Ishikawa (cell line): Measurements from ENCODE around the gene MACROD2.

Experiments used
- CEBPB ChIP-seq: IDR thresholded peaks from 2 replicates; pipeline ENCODE4 v1.6.1; 2012
- CREB1 ChIP-seq: IDR thresholded peaks from 2 replicates; pipeline ENCODE4 v1.6.1; 2012; ENCODE audit warnings: low read depth
- EGR1 ChIP-seq: IDR thresholded peaks from 2 replicates; pipeline ENCODE4 v1.6.1; 2012
- EP300 ChIP-seq: IDR thresholded peaks from 2 replicates; pipeline ENCODE4 v1.6.1; 2012; ENCODE audit warnings: borderline replicate concordance
- FOXM1 ChIP-seq: IDR thresholded peaks from 2 replicates; pipeline ENCODE4 v1.6.1; 2012; ENCODE audit warnings: low read depth, borderline replicate concordance
- MAX ChIP-seq: IDR thresholded peaks from 2 replicates; pipeline ENCODE4 v1.6.1; 2012
- NFIC ChIP-seq: IDR thresholded peaks from 2 replicates; pipeline ENCODE4 v1.6.1; 2012
- RAD21 ChIP-seq: IDR thresholded peaks from 2 replicates; pipeline ENCODE4 v1.6.1; 2012; ENCODE audit warnings: low read depth
- REST ChIP-seq: IDR thresholded peaks from 2 replicates; pipeline ENCODE4 v1.6.1; 2012; ENCODE audit warnings: low read depth, mild to moderate bottlenecking
- TAF1 ChIP-seq: IDR thresholded peaks from 2 replicates; pipeline ENCODE4 v1.6.1; 2012; ENCODE audit warnings: low read depth, mild to moderate bottlenecking
- TCF12 ChIP-seq: IDR thresholded peaks from 2 replicates; pipeline ENCODE4 v1.6.1; 2012; ENCODE audit warnings: low read depth
- TEAD4 ChIP-seq: IDR thresholded peaks from 2 replicates; pipeline ENCODE4 v1.6.1; 2012
- USF1 ChIP-seq: IDR thresholded peaks from 2 replicates; pipeline ENCODE4 v1.6.1; 2012
- YY1 ChIP-seq: IDR thresholded peaks from 2 replicates; pipeline ENCODE4 v1.6.1; 2012; ENCODE audit warnings: low read depth
- ZBTB7A ChIP-seq: IDR thresholded peaks from 2 replicates; pipeline ENCODE4 v1.6.1; 2012; ENCODE audit warnings: low read depth

Gene MACROD2

GRCh38 chr20:15986690-15987089, 1991.4 kb downstream of the MACROD2 start:
- TF ChIP-seq YY1 (no peak), MAX (no peak), REST (no peak), ZBTB7A (no peak), TCF12 (no peak), TEAD4 (no peak), EP300 (no peak), USF1 (no peak), RAD21 (no peak)

GRCh38 chr20:15991279-15991678, 1996.0 kb downstream of the MACROD2 start:
- TF ChIP-seq YY1, result no peak
- TF ChIP-seq CREB1, result no peak
- no peak for TF ChIP-seq EP300
- no peak for TF ChIP-seq EGR1
- TF ChIP-seq NFIC, result no peak
- no peak for TF ChIP-seq MAX
- no peak for TF ChIP-seq ZBTB7A
- no peak for TF ChIP-seq FOXM1
- TF ChIP-seq REST, result no peak

- TF ChIP-seq RAD21 (no peak), TAF1 (no peak), CEBPB (no peak), TCF12 (no peak), FOXM1 (no peak), NFIC (no peak), MAX (no peak)
These were observed 1997.2 kb downstream of the MACROD2 start for GRCh38 chr20:15992564-15992963.

- TF ChIP-seq CEBPB (no peak), EP300 (no peak), NFIC (no peak), YY1 (no peak), TAF1 (no peak), USF1 (no peak), MAX (no peak), TCF12 (no peak), EGR1 (no peak), CREB1 (no peak), ZBTB7A (no peak), RAD21 (no peak), FOXM1 (no peak), TEAD4 (no peak), REST (no peak)
These were observed 2004.8 kb downstream of the MACROD2 start for GRCh38 chr20:16000112-16000511.

- TF ChIP-seq TEAD4, result no peak
These were observed 2006.0 kb downstream of the MACROD2 start for GRCh38 chr20:16001286-16001685.
